ENCODE results near the gene WDR90. TPM values are rescaled to one million over a fixed set of nuclear protein-coding genes. Genes with fewer than 3 reads are reported as not detected.

The WDR90 gene
- total and polyA plus RNA-seq, 2 of the 13 experiments (the other 11 are each of a cell fraction or from before 2014, with no cell fraction given): 14.9 to 28.9 TPM

DNA sequence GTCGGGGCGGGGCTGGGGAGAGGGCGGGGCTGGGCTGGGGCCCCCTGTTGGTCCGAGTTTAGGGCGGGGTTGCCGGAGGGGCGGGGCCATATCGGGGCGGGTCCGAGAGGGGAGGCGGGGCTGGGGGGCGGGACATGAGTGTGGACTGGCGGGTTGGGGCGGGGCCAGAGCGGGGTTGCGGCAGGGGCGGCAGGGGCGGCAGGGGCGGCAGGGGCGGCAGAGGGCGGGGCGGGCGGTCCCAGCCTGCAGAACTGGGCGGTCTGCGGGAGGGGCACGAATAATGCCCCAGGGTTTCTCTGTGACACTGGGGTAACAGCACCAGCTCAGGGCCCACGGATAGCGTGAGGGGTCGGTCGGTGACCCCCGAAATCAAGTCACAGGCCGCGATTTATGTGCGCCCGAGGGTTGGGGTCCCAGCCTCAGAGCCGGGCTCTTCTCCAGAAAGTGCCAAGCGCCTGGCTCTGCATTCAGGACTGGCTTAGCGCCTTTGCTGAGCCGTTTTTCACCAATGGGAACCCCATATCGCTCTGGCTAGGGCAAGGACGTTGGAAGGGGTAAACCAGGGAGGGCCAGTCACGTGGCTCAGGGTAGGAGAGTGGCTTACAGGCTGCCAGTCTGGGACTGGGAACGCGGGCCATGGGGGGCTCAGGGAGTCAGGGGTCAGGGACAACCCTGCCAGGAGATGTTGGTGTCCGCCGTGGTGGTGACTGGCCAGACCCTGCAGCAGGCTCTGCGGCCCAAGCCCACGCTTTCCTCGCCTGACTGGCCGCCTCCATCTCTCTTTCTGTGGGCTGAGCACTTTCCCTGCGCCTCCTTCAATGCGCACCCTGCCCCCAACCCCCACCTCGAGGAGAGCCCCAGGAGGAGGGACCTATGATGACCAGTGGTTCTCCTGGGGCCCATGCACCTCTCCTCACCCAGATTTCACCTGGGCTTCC, 11.8 kb upstream of the WDR90 start (continued):
- TF ChIP-seq MAZ (IDR thresholded peaks at IDR 0.05; ENCODE audit: borderline replicate concordance, low read depth, low read length) (no peak), MAZ (CRISPR knock-in tag; IDR thresholded peaks at IDR 0.05; ENCODE audit: low read depth) (no peak), KDM1A (CRISPR knock-in tag; IDR thresholded peaks at IDR 0.05) (no peak), ZKSCAN5 (CRISPR knock-in tag; IDR thresholded peaks at IDR 0.05) (no peak), SRY (CRISPR knock-in tag; IDR thresholded peaks at IDR 0.05) (no peak), ZNF138 (CRISPR knock-in tag; IDR thresholded peaks at IDR 0.05; ENCODE audit: low read depth) (no peak), ZNF569 (CRISPR knock-in tag; IDR thresholded peaks at IDR 0.05; ENCODE audit: borderline replicate concordance) (no peak), IRF2 (CRISPR knock-in tag; IDR thresholded peaks at IDR 0.05) (no peak), PHB2 (IDR thresholded peaks at IDR 0.05; ENCODE audit: partially characterized antibody) (no peak), ZBTB8A (CRISPR knock-in tag; IDR thresholded peaks at IDR 0.05; ENCODE audit: borderline replicate concordance, low read depth) (no peak), ZNF558 (CRISPR knock-in tag; IDR thresholded peaks at IDR 0.05; ENCODE audit: borderline replicate concordance) (no peak), ZNF30 (CRISPR knock-in tag; IDR thresholded peaks at IDR 0.05) (no peak), U2AF1 (optimal IDR thresholded peaks at IDR 0.05; ENCODE audit: low read depth, low read length) (no peak), STAG1 (CRISPR knock-in tag; IDR thresholded peaks at IDR 0.05) (no peak), ZNF383 (CRISPR knock-in tag; IDR thresholded peaks at IDR 0.05; ENCODE audit: borderline replicate concordance) (no peak), ZNF747 (CRISPR knock-in tag; IDR thresholded peaks at IDR 0.05; ENCODE audit: borderline replicate concordance) (no peak), ZNF790 (CRISPR knock-in tag; IDR thresholded peaks at IDR 0.05; ENCODE audit: borderline replicate concordance) (no peak), REL (CRISPR knock-in tag; conservative IDR thresholded peaks at IDR 0.05) (no peak), ZSCAN9 (CRISPR knock-in tag; IDR thresholded peaks at IDR 0.05; ENCODE audit: borderline replicate concordance) (no peak)
